Hepatocyte (in vitro differentiated cells): Measurements from ENCODE around the gene IDH3A. TPM values are rescaled to one million over a fixed set of nuclear protein-coding genes. Genes with fewer than 3 reads are reported as not detected.

Experiments
- DNase-seq: peaks from one replicate; pipeline ENCODE4 v3.0.0-alpha.2; 2016; ENCODE audit warnings: low spot score
- H2AFZ ChIP-seq: fragments of 200-600 bp; sonication (generic); 2 replicates; pipeline ENCODE4 v1.6.0; 2016; ENCODE audit warnings: antibody characterized with exemption, mild to moderate bottlenecking
- H3K27ac ChIP-seq: fragments of 200-600 bp; sonication (generic); 2 replicates; pipeline ENCODE4 v1.5.1; 2016; ENCODE audit warnings: mild to moderate bottlenecking
- H3K27me3 ChIP-seq: fragments of 200-600 bp; sonication (generic); 2 replicates; pipeline ENCODE4 v1.6.1; 2016
- H3K36me3 ChIP-seq: fragments of 200-600 bp; sonication (generic); replicated peaks from 2 replicates; pipeline ENCODE4 v1.5.1; 2016; ENCODE audit warnings: low read depth; ENCODE audit not compliant: insufficient read depth
- H3K4me1 ChIP-seq: fragments of 200-600 bp; sonication (generic); 2 replicates; pipeline ENCODE4 v1.5.1; 2016; ENCODE audit warnings: mild to moderate bottlenecking, moderate library complexity; ENCODE audit not compliant: insufficient read depth
- H3K4me2 ChIP-seq: fragments of 200-600 bp; sonication (generic); 2 replicates; pipeline ENCODE4 v1.6.0; 2016
- H3K4me3 ChIP-seq: fragments of 200-600 bp; sonication (generic); 2 replicates; pipeline ENCODE4 v1.5.1; 2016; ENCODE audit warnings: mild to moderate bottlenecking
- H3K79me2 ChIP-seq: fragments of 200-600 bp; sonication (generic); 2 replicates; pipeline ENCODE4 v1.6.0; 2017; ENCODE audit warnings: mild to moderate bottlenecking
- H3K9me2 ChIP-seq: fragments of 200-600 bp; sonication (generic); replicated peaks from 2 replicates; pipeline ENCODE4 v1.6.0; 2017; ENCODE audit warnings: mild to moderate bottlenecking; ENCODE audit not compliant: insufficient read depth
- H3K9me3 ChIP-seq: fragments of 200-600 bp; sonication (generic); 2 replicates; pipeline ENCODE4 v1.5.1; 2016; ENCODE audit warnings: low read depth, mild to moderate bottlenecking
- H4K20me1 ChIP-seq: fragments of 200-600 bp; sonication (generic); 2 replicates; pipeline ENCODE4 v1.6.0; 2016; ENCODE audit warnings: mild to moderate bottlenecking; ENCODE audit not compliant: insufficient read depth, poor library complexity, severe bottlenecking
- CTCF ChIP-seq: fragments of 200-600 bp; sonication (generic); IDR thresholded peaks from 2 replicates; pipeline ENCODE4 v1.5.1; 2016; ENCODE audit warnings: antibody characterized with exemption, mild to moderate bottlenecking; ENCODE audit not compliant: poor library complexity
- EZH2 ChIP-seq: fragments of 200-600 bp; sonication (generic); IDR thresholded peaks from 2 replicates; pipeline ENCODE4 v1.6.1; 2016; ENCODE audit warnings: antibody characterized with exemption, mild to moderate bottlenecking, borderline replicate concordance
- EZH2phosphoT487 ChIP-seq: fragments of 200-600 bp; sonication (generic); IDR thresholded peaks from one replicate; pipeline ENCODE4 v1.6.1; 2018; ENCODE audit warnings: antibody characterized with exemption, mild to moderate bottlenecking, low read depth, moderate library complexity; ENCODE audit not compliant: unreplicated experiment, severe bottlenecking
- WGBS: methylation state at CpG from one replicate; pipeline ENCODE4 v1.1.6; 2016; ENCODE audit warnings: low lambda C conversion rate; ENCODE audit errors: missing lambda C conversion rate; 5-methylcytosine and 5-hydroxymethylcytosine counted together
- polyA plus RNA-seq: library from polyadenylated mRNA; unstranded; fragments of >200 nt; fragmentation: Nextera tagmentation; extraction: Ambion mirVana; gene quantifications from 2 replicates; pipeline ENCODE4 v1.2.1, GENCODE V29; 2016
- total RNA-seq: library from RNA; depleted of rRNA; stranded (reverse); fragments of >200 nt; gene quantifications from 2 replicates; pipeline ENCODE4 v1.2.3, GENCODE V29; 2014

Gene IDH3A
- total and polyA plus RNA-seq, 2 experiments from 2014 or later: 62.3 to 102 TPM

DNA sequence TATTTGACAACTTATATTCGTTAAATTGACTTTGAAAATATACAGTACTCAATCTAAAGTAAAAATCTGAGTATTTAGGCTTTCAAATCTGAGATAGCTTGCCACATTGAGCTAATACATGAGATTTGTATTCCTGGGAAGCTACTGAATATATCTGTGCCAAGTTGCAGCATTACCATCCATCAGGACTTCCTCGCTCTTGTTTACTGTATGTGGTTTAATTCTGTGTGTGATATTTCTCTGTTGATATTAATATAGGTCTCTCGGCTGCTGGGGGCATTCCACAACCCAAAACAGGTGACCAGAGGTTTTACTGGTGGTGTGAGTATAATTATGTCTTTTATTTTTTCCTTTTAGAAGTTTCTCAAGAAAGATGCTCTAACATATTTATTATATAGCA, 5.8 kb downstream of the IDH3A start:
- Histone ChIP-seq H3K4me3 (no peak overlapping the region), H3K27me3 (no peaks in the 10 kb centered on the region), H3K9me3 (no peaks in the 10 kb centered on the region), H2AFZ (no peak overlapping the region), H3K4me2 (no peak overlapping the region), H4K20me1 (no peaks in the 10 kb centered on the region), H3K27ac (no peak overlapping the region), H3K36me3 (peaks cover 6% of the 10 kb centered on the region), H3K4me1 (no peaks in the 10 kb centered on the region), H3K9me2 (no peaks in the 10 kb centered on the region), H3K79me2 (peaks cover 56% of the 10 kb centered on the region)
- WGBS: 87% methylated on average over 3 of the region's 3 CpGs
- no peak for TF ChIP-seq EZH2phosphoT487
- no peak for TF ChIP-seq CTCF
- no peak for TF ChIP-seq EZH2
- no peak for DNase-seq

- DNase-seq: no peak
- Histone ChIP-seq H3K4me2 (no peak overlapping the region), H3K4me3 (no peak overlapping the region), H3K79me2 (peaks cover 51% of the 10 kb centered on the region), H3K27ac (no peak overlapping the region), H3K4me1 (no peaks in the 10 kb centered on the region), H2AFZ (no peak overlapping the region), H3K9me2 (no peaks in the 10 kb centered on the region), H3K27me3 (no peaks in the 10 kb centered on the region), H3K36me3 (peaks cover 6% of the 10 kb centered on the region), H4K20me1 (no peaks in the 10 kb centered on the region), H3K9me3 (no peaks in the 10 kb centered on the region)
- WGBS: 90% methylated on average over 4 of the region's 4 CpGs
- no peak for TF ChIP-seq EZH2
- no peak for TF ChIP-seq EZH2phosphoT487
- no peak for TF ChIP-seq CTCF
Measured at GRCh38 chr15:78155355-78155939, 6.3 kb downstream of the IDH3A start.

DNA sequence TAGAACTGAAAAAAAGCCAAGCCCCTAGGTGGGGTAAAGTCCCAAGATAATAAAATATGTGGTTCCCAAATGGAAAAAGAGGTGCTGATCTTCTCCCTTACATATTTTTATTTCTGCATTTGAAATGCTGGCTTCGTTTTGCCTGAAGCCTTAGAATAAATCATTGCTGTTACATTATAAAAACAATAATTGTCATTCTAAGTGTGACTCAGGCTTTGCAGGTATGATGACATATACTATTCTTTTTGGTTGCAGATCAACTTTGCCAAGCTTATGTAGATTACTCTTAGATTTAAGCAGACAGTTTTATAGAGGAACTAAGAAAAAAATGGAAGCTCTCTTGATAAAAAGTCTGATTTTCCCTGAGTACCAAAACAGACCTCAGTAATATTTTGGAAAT, 7.5 kb downstream of the IDH3A start:
- Histone ChIP-seq H3K9me2 (no peaks in the 10 kb centered on the region), H3K4me2 (no peak overlapping the region), H3K27ac (no peak overlapping the region), H2AFZ (no peak overlapping the region), H3K36me3 (peaks cover 6% of the 10 kb centered on the region), H3K79me2 (peaks cover 39% of the 10 kb centered on the region), H4K20me1 (no peaks in the 10 kb centered on the region), H3K4me3 (no peak overlapping the region), H3K27me3 (no peaks in the 10 kb centered on the region), H3K9me3 (no peaks in the 10 kb centered on the region), H3K4me1 (no peaks in the 10 kb centered on the region)
- DNase-seq: no peak
- no peak for TF ChIP-seq EZH2
- TF ChIP-seq CTCF: no peak
- no peak for TF ChIP-seq EZH2phosphoT487
- 69% methylated on average over 1 of the region's 1 CpG for WGBS
